DND-41 (cell line): Measurements from ENCODE around the gene CACNA2D4.

Experiments
- EZH2 ChIP-seq: IDR thresholded peaks from 3 replicates; pipeline ENCODE4 v1.6.1; 2012; ENCODE audit warnings: borderline replicate concordance, low read depth, mild to moderate bottlenecking, moderate library complexity, low read length, inconsistent platforms; ENCODE audit not compliant: severe bottlenecking
- TF ChIP-seq, protein P1 (sequence below): IDR thresholded peaks from 2 replicates; pipeline ENCODE4 v1.5.1; 2012; ENCODE audit warnings: borderline replicate concordance, low read length, moderate library complexity, mild to moderate bottlenecking; ENCODE audit not compliant: poor library complexity, severe bottlenecking; ENCODE audit errors: extremely low read depth

GRCh38 chr12:1918884-1919236, 408 bp upstream of the CACNA2D4 start:
- TF ChIP-seq, protein P1, sequence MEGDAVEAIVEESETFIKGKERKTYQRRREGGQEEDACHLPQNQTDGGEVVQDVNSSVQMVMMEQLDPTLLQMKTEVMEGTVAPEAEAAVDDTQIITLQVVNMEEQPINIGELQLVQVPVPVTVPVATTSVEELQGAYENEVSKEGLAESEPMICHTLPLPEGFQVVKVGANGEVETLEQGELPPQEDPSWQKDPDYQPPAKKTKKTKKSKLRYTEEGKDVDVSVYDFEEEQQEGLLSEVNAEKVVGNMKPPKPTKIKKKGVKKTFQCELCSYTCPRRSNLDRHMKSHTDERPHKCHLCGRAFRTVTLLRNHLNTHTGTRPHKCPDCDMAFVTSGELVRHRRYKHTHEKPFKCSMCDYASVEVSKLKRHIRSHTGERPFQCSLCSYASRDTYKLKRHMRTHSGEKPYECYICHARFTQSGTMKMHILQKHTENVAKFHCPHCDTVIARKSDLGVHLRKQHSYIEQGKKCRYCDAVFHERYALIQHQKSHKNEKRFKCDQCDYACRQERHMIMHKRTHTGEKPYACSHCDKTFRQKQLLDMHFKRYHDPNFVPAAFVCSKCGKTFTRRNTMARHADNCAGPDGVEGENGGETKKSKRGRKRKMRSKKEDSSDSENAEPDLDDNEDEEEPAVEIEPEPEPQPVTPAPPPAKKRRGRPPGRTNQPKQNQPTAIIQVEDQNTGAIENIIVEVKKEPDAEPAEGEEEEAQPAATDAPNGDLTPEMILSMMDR: no peak
- no peak for TF ChIP-seq EZH2
